Thyroid gland (tissue), 4 donors: Measurements from ENCODE around the gene SUN3.

ENCODE experiments used
- CTCF ChIP-seq, 6 experiments: fragments of 200-600 bp in 3 of 6; fragments of 450-650 bp in 3 of 6; sonication (generic) in 3 of 6; IDR thresholded peaks; one replicate each; pipeline ENCODE4 v1.5.1; 2016 to 2019; ENCODE audit warnings: antibody characterized with exemption in 6 of 6, mild to moderate bottlenecking in 2 of 6, inconsistent platforms in 1 of 6, moderate library complexity in 1 of 6
- POLR2A ChIP-seq, 2 donors: fragments of 450-650 bp; IDR thresholded peaks; one replicate each; pipeline ENCODE4 v1.6.1; 2017; ENCODE audit warnings: antibody characterized with exemption in 2 of 2, mild to moderate bottlenecking in 2 of 2, moderate library complexity in 1 of 2

- no peak for TF ChIP-seq CTCF (IDR thresholded peaks at IDR 0.05)
- TF ChIP-seq POLR2A (IDR thresholded peaks at IDR 0.05), result no peak
Observed at GRCh38 chr7:48040944-48041652, 12.2 kb upstream of the SUN3 start.
